Neural progenitor cell (in vitro differentiated cells): ENCODE results near the gene NOL3. TPM values are rescaled to one million over a fixed set of nuclear protein-coding genes. Genes with fewer than 3 reads are reported as not detected.

Source experiments
- DNase-seq: peaks from one replicate; pipeline ENCODE4 v3.0.0-alpha.2; 2016; ENCODE audit warnings: low spot score
- H2AFZ ChIP-seq: fragments of 200-600 bp; sonication (generic); replicated peaks from 2 replicates; pipeline ENCODE4 v1.6.1; 2016; ENCODE audit warnings: antibody characterized with exemption
- H3F3A ChIP-seq: fragments of 200-600 bp; sonication (generic); 2 replicates; pipeline ENCODE4 v1.6.1; 2016; ENCODE audit warnings: antibody characterized with exemption, low read depth
- H3K27ac ChIP-seq: fragments of 200-600 bp; sonication (generic); 2 replicates; pipeline ENCODE4 v1.5.1; 2016; ENCODE audit warnings: mild to moderate bottlenecking
- H3K27me3 ChIP-seq: fragments of 200-600 bp; sonication (generic); 2 replicates; pipeline ENCODE4 v1.6.1; 2016; ENCODE audit warnings: mild to moderate bottlenecking, moderate library complexity
- H3K36me3 ChIP-seq: fragments of 200-600 bp; sonication (generic); 2 replicates; pipeline ENCODE4 v1.5.1; 2016
- H3K4me1 ChIP-seq: fragments of 200-600 bp; sonication (generic); 2 replicates; pipeline ENCODE4 v1.6.1; 2016; ENCODE audit warnings: mixed run types
- H3K4me2 ChIP-seq: fragments of 200-600 bp; sonication (generic); 2 replicates; pipeline ENCODE4 v1.6.1; 2016
- H3K4me3 ChIP-seq: fragments of 200-600 bp; sonication (generic); 2 replicates; pipeline ENCODE4 v1.5.1; 2016
- H3K79me2 ChIP-seq: fragments of 200-600 bp; sonication (generic); 2 replicates; pipeline ENCODE4 v1.6.1; 2016; ENCODE audit warnings: low read depth
- H3K9ac ChIP-seq: fragments of 200-600 bp; sonication (generic); 2 replicates; pipeline ENCODE4 v1.6.1; 2016
- H3K9me3 ChIP-seq: fragments of 200-600 bp; sonication (generic); 2 replicates; pipeline ENCODE4 v1.5.1; 2016; ENCODE audit warnings: low read depth
- H4K20me1 ChIP-seq: fragments of 200-600 bp; sonication (generic); 2 replicates; pipeline ENCODE4 v1.6.1; 2016; ENCODE audit warnings: low read depth
- H3K27ac Mint-ChIP-seq: 3 replicates; pipeline ENCODE4 v1.8.0; 2021; ENCODE audit warnings: mixed read lengths
- H3K27me3 Mint-ChIP-seq: 2 replicates; pipeline ENCODE4 v1.8.0; 2022; ENCODE audit warnings: low read depth, mild to moderate bottlenecking, inconsistent platforms, moderate library complexity, mixed read lengths; ENCODE audit not compliant: insufficient read depth
- H3K36me3 Mint-ChIP-seq: 3 replicates; pipeline ENCODE4 v1.8.0; 2021; ENCODE audit warnings: mixed read lengths
- H3K4me1 Mint-ChIP-seq: 3 replicates; pipeline ENCODE4 v1.8.0; 2021; ENCODE audit warnings: mixed read lengths
- H3K4me3 Mint-ChIP-seq: 3 replicates; pipeline ENCODE4 v1.8.0; 2021; ENCODE audit warnings: mild to moderate bottlenecking, moderate library complexity, mixed read lengths
- H3K9me3 Mint-ChIP-seq: 3 replicates; pipeline ENCODE4 v1.8.0; 2020; ENCODE audit warnings: mixed read lengths
- EZH2 ChIP-seq: fragments of 200-600 bp; sonication (generic); IDR thresholded peaks from 2 replicates; pipeline ENCODE4 v1.6.1; 2017; ENCODE audit warnings: antibody characterized with exemption, mild to moderate bottlenecking, moderate library complexity
- EZH2phosphoT487 ChIP-seq: fragments of 200-600 bp; sonication (generic); IDR thresholded peaks from 2 replicates; pipeline ENCODE4 v1.6.1; 2017; ENCODE audit warnings: antibody characterized with exemption
- total RNA-seq: library from RNA; depleted of rRNA; stranded (reverse); fragments of >200 nt; gene quantifications from 2 replicates; pipeline ENCODE4 v1.2.3, GENCODE V29; 2015; ENCODE audit warnings: low replicate concordance
- TF ChIP-seq, protein P1 (sequence below): fragments of 200-600 bp; sonication (generic); IDR thresholded peaks from 2 replicates; pipeline ENCODE4 v1.5.1; 2017; ENCODE audit warnings: antibody characterized with exemption, mild to moderate bottlenecking

Gene NOL3
- total RNA-seq, 1 donor from 2014 or later, result 0.37 TPM

DNA sequence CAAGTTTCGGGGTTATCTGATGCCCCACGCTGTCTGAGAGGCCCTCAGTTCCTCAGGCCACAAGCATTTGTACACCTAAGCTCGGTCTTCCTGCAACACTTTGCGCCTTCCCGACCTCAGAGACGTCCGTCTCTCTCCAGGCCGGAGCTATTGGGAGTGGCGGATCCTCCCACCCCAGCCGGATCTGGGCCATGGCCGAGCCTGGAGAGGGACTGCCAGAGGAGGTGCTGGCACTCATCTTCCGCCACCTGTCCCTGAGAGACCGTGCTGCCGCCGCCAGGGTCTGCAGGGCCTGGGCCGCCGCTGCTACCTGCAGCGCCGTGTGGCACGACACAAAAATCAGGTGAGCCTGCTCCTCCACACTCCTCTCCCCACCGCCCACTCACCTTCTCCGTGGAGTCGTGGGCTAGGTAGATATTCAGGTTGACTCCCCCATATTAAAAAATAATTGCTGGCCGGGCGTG is 8.7 kb upstream of the NOL3 start:
- H3K27ac Mint-ChIP-seq, result no peak overlapping the region
- Histone ChIP-seq H3K9me3 (no peaks in the 10 kb centered on the region), H3K79me2 (no peaks in the 10 kb centered on the region), H2AFZ (no peak overlapping the region), H3K4me1 (no peaks in the 10 kb centered on the region), H3K27me3 (peaks cover 100% of the 10 kb centered on the region), H3K4me2 (no peak overlapping the region), H4K20me1 (peaks cover 57% of the 10 kb centered on the region), H3K4me3 (no peak overlapping the region), H3K9ac (no peak overlapping the region), H3F3A (peaks cover 20% of the 10 kb centered on the region), H3K36me3 (no peaks in the 10 kb centered on the region), H3K27ac (no peak overlapping the region)
- H3K4me3 Mint-ChIP-seq, result peak overlapping the region; percentile 65
- no peak for DNase-seq
- H3K9me3 Mint-ChIP-seq, result no peaks in the 10 kb centered on the region
- peaks cover 6% of the 10 kb centered on the region for H3K4me1 Mint-ChIP-seq
- TF ChIP-seq EZH2 (no peak), EZH2phosphoT487 (no peak)
- TF ChIP-seq, protein P1, sequence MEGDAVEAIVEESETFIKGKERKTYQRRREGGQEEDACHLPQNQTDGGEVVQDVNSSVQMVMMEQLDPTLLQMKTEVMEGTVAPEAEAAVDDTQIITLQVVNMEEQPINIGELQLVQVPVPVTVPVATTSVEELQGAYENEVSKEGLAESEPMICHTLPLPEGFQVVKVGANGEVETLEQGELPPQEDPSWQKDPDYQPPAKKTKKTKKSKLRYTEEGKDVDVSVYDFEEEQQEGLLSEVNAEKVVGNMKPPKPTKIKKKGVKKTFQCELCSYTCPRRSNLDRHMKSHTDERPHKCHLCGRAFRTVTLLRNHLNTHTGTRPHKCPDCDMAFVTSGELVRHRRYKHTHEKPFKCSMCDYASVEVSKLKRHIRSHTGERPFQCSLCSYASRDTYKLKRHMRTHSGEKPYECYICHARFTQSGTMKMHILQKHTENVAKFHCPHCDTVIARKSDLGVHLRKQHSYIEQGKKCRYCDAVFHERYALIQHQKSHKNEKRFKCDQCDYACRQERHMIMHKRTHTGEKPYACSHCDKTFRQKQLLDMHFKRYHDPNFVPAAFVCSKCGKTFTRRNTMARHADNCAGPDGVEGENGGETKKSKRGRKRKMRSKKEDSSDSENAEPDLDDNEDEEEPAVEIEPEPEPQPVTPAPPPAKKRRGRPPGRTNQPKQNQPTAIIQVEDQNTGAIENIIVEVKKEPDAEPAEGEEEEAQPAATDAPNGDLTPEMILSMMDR, result no peak
- H3K36me3 Mint-ChIP-seq, result no peaks in the 10 kb centered on the region
- peaks cover 83% of the 10 kb centered on the region for H3K27me3 Mint-ChIP-seq

DNA sequence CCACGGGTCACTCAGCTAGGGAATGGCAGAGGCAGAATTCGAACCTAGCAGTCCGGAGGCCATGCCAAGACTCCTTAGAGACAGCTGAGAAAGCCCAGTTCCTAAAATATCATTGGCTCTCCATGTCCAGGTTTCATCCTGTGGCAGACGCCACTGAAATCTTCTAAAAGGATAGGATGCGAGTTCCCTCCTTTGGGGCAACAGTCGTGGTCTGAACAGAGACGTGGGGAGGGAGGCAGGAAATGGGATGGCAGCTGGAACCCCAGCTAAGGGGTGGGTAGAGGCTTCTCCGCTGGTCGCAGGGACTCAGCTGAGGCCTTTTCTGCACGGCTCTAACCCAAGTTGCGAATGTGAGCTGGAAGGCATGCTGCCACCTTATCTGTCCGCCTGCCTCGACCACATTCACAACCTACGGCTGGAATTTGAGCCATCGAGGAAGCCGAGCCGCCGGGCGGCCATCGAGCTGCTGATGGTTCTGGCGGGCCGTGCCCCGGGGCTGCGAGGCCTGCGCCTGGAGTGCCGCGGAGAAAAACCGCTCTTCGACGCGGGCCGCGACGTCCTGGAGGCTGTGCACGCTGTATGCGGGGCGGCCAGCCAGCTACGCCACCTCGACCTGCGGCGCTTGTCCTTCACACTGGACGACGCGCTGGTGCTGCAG is 7.7 kb upstream of the NOL3 start:
- H2AFZ ChIP-seq, result peak overlapping the region; percentile 87
- Mint-ChIP-seq H3K27me3 (peaks cover 83% of the 10 kb centered on the region), H3K4me1 (peaks cover 6% of the 10 kb centered on the region), H3K4me3 (peak overlapping the region; percentile 69), H3K9me3 (no peaks in the 10 kb centered on the region), H3K36me3 (no peaks in the 10 kb centered on the region), H3K27ac (no peak overlapping the region)
- H3K79me2 ChIP-seq, result no peaks in the 10 kb centered on the region
- peaks cover 20% of the 10 kb centered on the region for H3F3A ChIP-seq
- H3K9ac ChIP-seq, result no peak overlapping the region
- peak overlapping the region; percentile 84 for H3K4me2 ChIP-seq
- no peaks in the 10 kb centered on the region for H3K36me3 ChIP-seq
- H4K20me1 ChIP-seq, result peaks cover 55% of the 10 kb centered on the region
- no peak overlapping the region for H3K27ac ChIP-seq
- TF ChIP-seq EZH2phosphoT487, result peak; percentile 66
- TF ChIP-seq, protein P1, result no peak
- no peaks in the 10 kb centered on the region for H3K9me3 ChIP-seq
- H3K4me3 ChIP-seq, result peak overlapping the region; percentile 47
- H3K4me1 ChIP-seq, result no peaks in the 10 kb centered on the region
- H3K27me3 ChIP-seq, result peaks cover 100% of the 10 kb centered on the region
- no peak for DNase-seq

DNA sequence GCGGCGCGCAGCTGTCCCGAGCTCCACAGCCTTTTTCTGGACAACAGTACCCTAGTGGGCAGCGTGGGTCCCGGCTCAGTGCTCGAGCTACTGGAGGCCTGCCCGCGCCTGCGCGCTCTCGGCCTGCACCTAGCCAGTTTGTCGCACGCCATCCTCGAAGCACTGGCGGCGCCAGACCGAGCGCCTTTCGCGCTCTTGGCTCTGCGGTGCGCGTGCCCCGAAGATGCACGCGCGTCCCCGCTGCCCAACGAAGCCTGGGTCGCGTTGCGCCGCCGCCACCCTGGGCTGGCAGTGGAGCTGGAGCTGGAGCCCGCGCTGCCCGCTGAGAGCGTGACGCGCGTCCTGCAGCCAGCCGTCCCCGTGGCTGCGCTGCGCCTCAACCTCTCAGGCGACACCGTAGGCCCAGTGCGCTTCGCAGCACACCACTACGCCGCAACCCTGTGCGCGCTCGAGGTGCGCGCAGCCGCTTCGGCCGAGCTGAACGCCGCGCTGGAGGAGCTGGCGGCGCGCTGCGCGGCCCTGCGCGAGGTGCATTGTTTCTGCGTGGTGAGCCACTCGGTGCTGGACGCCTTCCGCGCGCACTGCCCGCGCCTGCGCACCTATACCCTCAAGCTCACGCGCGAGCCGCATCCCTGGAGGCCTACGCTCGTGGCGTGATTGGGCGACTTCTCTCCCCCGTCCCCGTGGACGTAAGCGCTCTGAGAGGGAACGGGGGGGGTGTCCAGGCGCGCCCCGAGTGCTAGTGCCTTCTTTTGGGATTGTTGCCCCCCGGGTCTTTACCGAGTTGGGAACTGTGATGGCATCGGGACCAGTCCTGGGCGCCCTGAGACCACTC is 7.0 kb upstream of the NOL3 start:
- H3K4me3 Mint-ChIP-seq, result peak overlapping the region; percentile 69
- H2AFZ ChIP-seq, result peak overlapping the region; percentile 87

More for the DNA sequence above, 7.0 kb upstream of the NOL3 start:
- Mint-ChIP-seq H3K27ac (no peak overlapping the region), H3K27me3 (peaks cover 83% of the 10 kb centered on the region), H3K9me3 (no peaks in the 10 kb centered on the region), H3K4me1 (peaks cover 6% of the 10 kb centered on the region), H3K36me3 (no peaks in the 10 kb centered on the region)
- Histone ChIP-seq H3K4me2 (peak overlapping the region; percentile 84), H3K4me1 (no peaks in the 10 kb centered on the region), H3F3A (peaks cover 20% of the 10 kb centered on the region), H3K36me3 (no peaks in the 10 kb centered on the region), H3K4me3 (peak overlapping the region; percentile 47), H4K20me1 (peaks cover 49% of the 10 kb centered on the region), H3K9me3 (no peaks in the 10 kb centered on the region), H3K9ac (no peak overlapping the region), H3K27me3 (peaks cover 100% of the 10 kb centered on the region), H3K79me2 (no peaks in the 10 kb centered on the region), H3K27ac (no peak overlapping the region)
- TF ChIP-seq EZH2phosphoT487, result peak; percentile 82
- TF ChIP-seq, protein P1, result peak; percentile 12
- peak; percentile 99 for TF ChIP-seq EZH2
- peak; percentile 82 for DNase-seq
